K562 (cell line): ENCODE data around the gene DNAL4. TPM values are rescaled to one million over a fixed set of nuclear protein-coding genes. Genes with fewer than 3 reads are reported as not detected.

ENCODE experiments used
- ATAC-seq: fragments of 200-7000 bp; cut with Tn5 transposase; 3 replicates; pipeline ENCODE4 v1.9.1; 2020; ENCODE audit warnings: moderate library complexity
- BruUV-seq: library from RNA; stranded (reverse); fragments of 400-500 nt; replicated peaks from 2 replicates; lab custom pipeline; 2021; lab: Mats Ljungman, UMichigan
- CTCF ChIA-PET: fragments of 300-600 bp; formaldehyde crosslinking; extraction: SDS; loops from one replicate; lab custom pipeline; 2021; ENCODE audit warnings: low intra/inter-chr PET ratio; lab: Yijun Ruan, JAX
- POLR2A ChIA-PET: fragments of 300-600, 350-650 bp; sonication (Branson Sonifier 250); formaldehyde crosslinking; extraction: SDS; loops from one replicate; lab custom pipeline; 2021; ENCODE audit warnings: antibody characterized with exemption, inconsistent platforms; lab: Yijun Ruan, JAX
- DNase-seq, 4 experiments: peaks; one replicate each; pipeline versions ENCODE4 v3.0.0 to v3.0.0-alpha.2; 2011 to 2018; ENCODE audit warnings: low spot score in 3 of 4, mixed read lengths in 3 of 4; ENCODE audit errors: extremely low read depth in 1 of 4
- FAIRE-seq: peaks from 2 replicates; lab custom pipeline; 2011; peaks lifted over from hg19 to GRCh38; lab: Jason Lieb, UNC
- H2AFZ ChIP-seq: 2 replicates; pipeline ENCODE4 v1.6.0; 2011; ENCODE audit warnings: low read depth, low read length, control low read depth, inconsistent platforms
- H3K27ac ChIP-seq: fragments of 200-600 bp; 3 replicates; pipeline ENCODE4 v1.8.0; 2011; ENCODE audit warnings: low read depth, mild to moderate bottlenecking, control low read depth, inconsistent platforms, low read length, moderate library complexity, mixed read lengths; ENCODE audit errors: extremely low read depth
- H3K27me3 ChIP-seq, 2 experiments: fragments of 300-600 bp in 1 of 2; 2 replicates in 1 of 2; 3 replicates in 1 of 2; pipeline versions ENCODE4 v1.6.0 to v1.8.0; 2011; ENCODE audit warnings: inconsistent platforms in 2 of 2, low read length in 2 of 2, mild to moderate bottlenecking in 1 of 2, mixed read lengths in 1 of 2, moderate library complexity in 1 of 2; ENCODE audit not compliant: control insufficient read depth in 2 of 2, insufficient read depth in 2 of 2
- H3K36me3 ChIP-seq: fragments of 300-600 bp; 3 replicates; pipeline ENCODE4 v1.8.0; 2011; ENCODE audit warnings: mild to moderate bottlenecking, low read length, inconsistent platforms; ENCODE audit not compliant: control insufficient read depth, insufficient read depth
- H3K4me1 ChIP-seq, 2 experiments: fragments of 200-600 bp in 1 of 2; replicated peaks in 1 of 2; 2 replicates in 1 of 2; 3 replicates in 1 of 2; pipeline versions ENCODE4 v1.5.1 to v1.8.0; 2011; ENCODE audit warnings: inconsistent platforms in 2 of 2, low read length in 2 of 2, mild to moderate bottlenecking in 1 of 2, mixed read lengths in 1 of 2, moderate library complexity in 1 of 2; ENCODE audit not compliant: control insufficient read depth in 2 of 2, insufficient read depth in 2 of 2
- H3K4me2 ChIP-seq: 2 replicates; pipeline ENCODE4 v1.6.1; 2011; ENCODE audit warnings: low read length, control low read depth, inconsistent platforms, mixed read lengths; ENCODE audit not compliant: insufficient read depth
- H3K4me3 ChIP-seq: fragments of 200-600 bp; sonication (generic), shearing (Covaris generic); 2 replicates; pipeline ENCODE4 v1.5.1; 2016; ENCODE audit warnings: control low read depth, inconsistent platforms
- H3K79me2 ChIP-seq: fragments of 200-600 bp; 3 replicates; pipeline ENCODE4 v1.8.0; 2011; ENCODE audit warnings: low read length, inconsistent platforms; ENCODE audit not compliant: control insufficient read depth, insufficient read depth
- H3K9ac ChIP-seq, 2 experiments: 2 replicates each; pipeline versions ENCODE4 v1.6.0 to v1.6.1; 2011; ENCODE audit warnings: low read depth in 2 of 2, low read length in 2 of 2, control low read depth in 1 of 2, inconsistent platforms in 1 of 2, mild to moderate bottlenecking in 1 of 2, mixed read lengths in 1 of 2; ENCODE audit not compliant: insufficient read depth in 1 of 2
- H3K9me1 ChIP-seq: one replicate; pipeline ENCODE4 v1.6.0; 2011; ENCODE audit warnings: inconsistent platforms, mild to moderate bottlenecking, low read length, moderate library complexity; ENCODE audit not compliant: control insufficient read depth, insufficient read depth
- H3K9me3 ChIP-seq: replicated peaks from 2 replicates; pipeline ENCODE4 v1.5.1; 2011; ENCODE audit warnings: low read depth, low read length, inconsistent platforms; ENCODE audit not compliant: control insufficient read depth, insufficient read depth
- H4K20me1 ChIP-seq: replicated peaks from 2 replicates; pipeline ENCODE4 v1.6.1; 2011; ENCODE audit warnings: low read length, inconsistent platforms, mixed read lengths; ENCODE audit not compliant: control insufficient read depth, insufficient read depth
- ATF7 ChIP-seq: fragments of 450-650 bp; IDR thresholded peaks from 2 replicates; pipeline ENCODE4 v1.7.1; 2014; ENCODE audit warnings: mild to moderate bottlenecking, moderate library complexity
- BRCA1 ChIP-seq, 2 experiments: fragments of 450-650 bp in 1 of 2; sonication (generic) in 1 of 2; formaldehyde crosslinking in 1 of 2; IDR thresholded peaks; 2 replicates each; pipeline versions ENCODE4 v1.5.0 to v1.6.1; 2017 to 2020; ENCODE audit warnings: mild to moderate bottlenecking in 1 of 2, missing genetic modification reagents in 1 of 2
- GTF3C2 ChIP-seq: IDR thresholded peaks from 3 replicates; pipeline ENCODE4 v1.6.1; 2011; ENCODE audit warnings: borderline replicate concordance, mild to moderate bottlenecking, moderate library complexity; ENCODE audit not compliant: insufficient read length; ENCODE audit errors: extremely low read depth
- LARP7 ChIP-seq: fragments of 450-650 bp; IDR thresholded peaks from 2 replicates; pipeline ENCODE4 v1.6.1; 2016
- MEF2D ChIP-seq: conservative IDR thresholded peaks from 2 replicates; pipeline ENCODE4 v1.6.1; 2016; ENCODE audit warnings: low read depth, missing genetic modification characterization, missing compliant biosample characterization
- PTRF ChIP-seq: fragments of 450-650 bp; IDR thresholded peaks from 2 replicates; pipeline ENCODE4 v1.6.1; 2016; ENCODE audit warnings: mild to moderate bottlenecking, missing genetic modification characterization, missing compliant biosample characterization
- RFX1 ChIP-seq: fragments of 450-650 bp; IDR thresholded peaks from 2 replicates; pipeline ENCODE4 v1.6.1; 2016; ENCODE audit warnings: mild to moderate bottlenecking, moderate library complexity
- ZNF395 ChIP-seq: fragments of 200-800 bp; sonication (Bioruptor generic); IDR thresholded peaks from 2 replicates; pipeline ENCODE4 v1.6.1; 2017; ENCODE audit warnings: missing genetic modification characterization, missing compliant biosample characterization
- ZNF41 ChIP-seq: fragments of 250-450 bp; sonication (Bioruptor Pico); conservative IDR thresholded peaks from 2 replicates; pipeline ENCODE4 v1.4.0; 2020; ENCODE audit warnings: mild to moderate bottlenecking
- ZNF79 ChIP-seq: fragments of 250-450 bp; sonication (Bioruptor Pico); IDR thresholded peaks from 2 replicates; pipeline ENCODE4 v1.4.0; 2020; ENCODE audit warnings: low read depth, mild to moderate bottlenecking, moderate library complexity
- WGBS: fragments of 100-300 bp; shearing (Covaris generic); methylation state at CpG from one replicate; pipeline ENCODE4 v1.1.6; 2016; ENCODE audit warnings: low coverage, mixed read lengths; ENCODE audit not compliant: insufficient coverage; ENCODE audit errors: missing lambda C conversion rate; 5-methylcytosine and 5-hydroxymethylcytosine counted together
- in situ Hi-C: fragments of 300-500 bp; cut with MboI; formaldehyde crosslinking; loops from 4 replicates; pipeline ENCODE4 v1.15.0; 2018; ENCODE audit warnings: inconsistent platforms, mixed read lengths
- intact Hi-C: fragments of 100-400 bp; cut with micrococcal nuclease; formaldehyde crosslinking; loops from 2 replicates; pipeline ENCODE4 v1.14.2; 2022
- polyA plus RNA-seq, 8 experiments: library from polyadenylated mRNA; depleted of rRNA in 4 of 8; stranded (reverse) in 5 of 8; unstranded in 3 of 8; fragments of >200 nt; fragmentation: Nextera tagmentation in 2 of 8; fragmentation: Illumina TruSeq in 1 of 8; extraction: Ambion mirVana in 2 of 8; extraction: Trizol in 1 of 8; gene quantifications; 2 replicates each; pipeline versions ENCODE4 v1.2.1 to v1.2.3, GENCODE V29; 2011 to 2014; ENCODE audit warnings: inconsistent platforms in 1 of 8, missing spikeins in 1 of 8
- total RNA-seq, 7 experiments: library from RNA; depleted of rRNA in 6 of 7; stranded (reverse); fragments of >200 nt in 6 of 7; fragmentation: Illumina TruSeq in 2 of 7; extraction: Trizol in 2 of 7; gene quantifications; 2 replicates each; pipeline versions ENCODE4 v1.2.1 to v1.2.3, GENCODE V29; 2011 to 2021; ENCODE audit warnings: low replicate concordance in 1 of 7

DNAL4 gene
- total and polyA plus RNA-seq, 9 of the 15 experiments (the other 6 are each of a cell fraction or from before 2014, with no cell fraction given): 0.20 to 9.4 (median 5.2) TPM

GRCh38 chr22:38823637-38824036 lies 29.7 kb upstream of the DNAL4 start (continued):
- no peak for TF ChIP-seq PTRF (tag)
- TF ChIP-seq, all 486 proteins: peak for 0

DNA sequence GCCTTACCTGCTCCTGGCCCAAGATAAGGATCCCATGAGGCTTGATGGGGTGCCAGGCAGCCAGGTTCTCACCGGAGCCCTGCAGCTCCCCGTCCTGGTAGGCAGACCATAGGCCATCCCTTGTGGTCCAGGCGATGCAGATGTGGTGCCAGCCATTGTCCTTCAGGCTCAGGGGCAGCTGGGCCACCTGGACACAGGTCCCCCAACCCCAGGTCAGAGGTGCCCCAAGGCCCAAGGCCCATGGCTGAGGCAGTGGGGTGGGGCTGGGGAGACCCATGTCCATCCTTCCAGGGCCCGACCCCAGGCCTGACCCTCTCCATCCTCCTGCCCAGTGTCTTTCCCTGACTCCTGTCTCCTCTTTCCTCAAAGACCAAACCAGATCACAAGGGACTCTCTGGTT lies 29.1 kb upstream of the DNAL4 start:
- H2AFZ ChIP-seq: no peak overlapping the region
- FAIRE-seq (no peak), DNase-seq (no peak), ATAC-seq (no peak)
- no peak overlapping the region for H3K9ac ChIP-seq
- no peak overlapping the region for H3K4me3 ChIP-seq
- H3K36me3 ChIP-seq: no peaks in the 10 kb centered on the region
- intact Hi-C loops (no loop called here), in situ Hi-C loops (no loop called here)
- H3K9me1 ChIP-seq: no peaks in the 10 kb centered on the region
- H3K79me2 ChIP-seq: no peaks in the 10 kb centered on the region
- BruUV-seq: no TSS peak
- ChIA-PET POLR2A (no interaction called here), CTCF (no interaction called here)
- H3K4me2 ChIP-seq: no peak overlapping the region
- H4K20me1 ChIP-seq: peaks cover 6% of the 10 kb centered on the region; the same call in 1 of the 2 replicates
- peaks cover 0 to 16% of the 10 kb centered on the region in 2 experiments; a peak in 3 of 5 replicates for H3K27me3 ChIP-seq
- H3K27ac ChIP-seq: no peak overlapping the region
- no peak for TF ChIP-seq ZNF79
- no peak for TF ChIP-seq BRCA1 (IDR thresholded peaks at IDR 0.05)
- no peak for TF ChIP-seq BRCA1 (CRISPR knock-in tag; IDR thresholded peaks at IDR 0.05)
- no peaks in the 10 kb centered on the region for H3K9me3 ChIP-seq
- WGBS: 9% methylated on average over 4 of the region's 4 CpGs
- H3K4me1 ChIP-seq: no peaks in the 10 kb centered on the region; a peak in 1 of 5 replicates

DNA sequence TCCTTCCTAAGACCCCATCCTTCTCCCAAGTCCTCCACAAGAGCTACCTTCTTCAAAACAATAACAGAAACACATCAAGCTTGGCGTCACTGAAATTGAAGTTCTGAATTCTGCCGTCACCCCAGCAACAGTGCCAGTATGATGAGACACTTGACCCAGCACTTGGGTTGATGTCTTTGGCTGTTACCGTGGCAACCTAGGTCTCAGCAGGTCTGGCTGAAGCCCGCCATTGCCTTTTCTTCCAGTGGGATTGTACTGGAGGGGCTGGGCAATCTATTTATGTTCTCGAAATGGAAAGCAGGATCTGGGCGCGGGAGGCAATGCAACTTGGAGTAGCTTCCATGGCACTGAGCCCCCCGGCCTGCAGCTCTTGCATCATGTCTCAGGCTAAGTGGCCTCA lies 26.1 kb upstream of the DNAL4 start:
- in situ Hi-C loops: no loop called here
- no peaks in the 10 kb centered on the region for H3K9me1 ChIP-seq
- no peak overlapping the region for H3K4me3 ChIP-seq
- ChIA-PET POLR2A (no interaction called here), CTCF (no interaction called here)
- no peaks in the 10 kb centered on the region for H3K36me3 ChIP-seq
- H3K4me2 ChIP-seq: no peak overlapping the region
- no TSS peak for BruUV-seq
- no peak for FAIRE-seq
- peaks cover 6% of the 10 kb centered on the region; the same call in 1 of the 2 replicates for H4K20me1 ChIP-seq
- 0% methylated on average over 8 of the region's 8 CpGs for WGBS
- H3K79me2 ChIP-seq: no peaks in the 10 kb centered on the region
- H3K4me1 ChIP-seq: no peaks in the 10 kb centered on the region; a peak in 1 of 5 replicates
- TF ChIP-seq GTF3C2: no peak
- TF ChIP-seq MEF2D (tag): no peak
- peak; percentile 49; the same call in 1 of the 2 replicates for TF ChIP-seq RFX1
- no peak for TF ChIP-seq ATF7
- TF ChIP-seq LARP7: no peak
- no peak for TF ChIP-seq ZNF41
- TF ChIP-seq ZNF395 (CRISPR knock-in tag): no peak
- H3K9ac ChIP-seq: no peak overlapping the region
- no peak for DNase-seq
- no peak overlapping the region for H2AFZ ChIP-seq
- ATAC-seq: no peak
- intact Hi-C loops: no loop called here
- no peak overlapping the region for H3K27ac ChIP-seq
- H3K27me3 ChIP-seq: peaks cover 0 to 17% of the 10 kb centered on the region in 2 experiments; a peak in 3 of 5 replicates
- H3K9me3 ChIP-seq: no peaks in the 10 kb centered on the region
